Endothelial cell of umbilical vein (primary cell): Measurements from ENCODE around the gene C1orf174. TPM values are rescaled to one million over a fixed set of nuclear protein-coding genes. Genes with fewer than 3 reads are reported as not detected.

ENCODE experiments used
- BruUV-seq: library from RNA; stranded (reverse); fragments of 400-500 nt; replicated peaks from 2 replicates; lab custom pipeline; 2021; lab: Mats Ljungman, UMichigan
- CTCF ChIA-PET: fragments of 300-600, 350-600 bp; sonication (Branson Sonifier 250); formaldehyde crosslinking; loops from one replicate; lab custom pipeline; 2021; ENCODE audit warnings: antibody characterized with exemption, inconsistent platforms; lab: Charles Lee
- POLR2A ChIA-PET: fragments of 300-600, 350-600 bp; sonication (Branson Sonifier 250); formaldehyde crosslinking; loops from one replicate; lab custom pipeline; 2021; ENCODE audit warnings: antibody characterized with exemption, inconsistent platforms; lab: Charles Lee
- DNase-seq: peaks from one replicate; pipeline ENCODE4 v3.0.0-alpha.2; 2011; ENCODE audit warnings: low read depth, low spot score
- FAIRE-seq: peaks from 2 replicates; lab custom pipeline; 2011; peaks lifted over from hg19 to GRCh38; lab: Jason Lieb, UNC
- H2AFZ ChIP-seq: 2 replicates; pipeline ENCODE4 v1.6.0; 2012; ENCODE audit warnings: low read depth, low read length, control low read depth, inconsistent platforms
- H3K27ac ChIP-seq: 2 replicates; pipeline ENCODE4 v1.5.1; 2011; ENCODE audit warnings: low read depth, mild to moderate bottlenecking, control low read depth, low read length, moderate library complexity; ENCODE audit not compliant: insufficient read depth
- H3K27me3 ChIP-seq, 2 experiments: 2 replicates each; pipeline versions ENCODE4 v1.6.0 to v1.6.1; 2011; ENCODE audit warnings: low read length in 2 of 2, mixed read lengths in 1 of 2; ENCODE audit not compliant: control insufficient read depth in 2 of 2, insufficient read depth in 2 of 2
- H3K36me3 ChIP-seq, 2 experiments: 2 replicates in 1 of 2; 3 replicates in 1 of 2; pipeline ENCODE4 v1.5.1; 2011; ENCODE audit warnings: low read length in 2 of 2, mild to moderate bottlenecking in 1 of 2, moderate library complexity in 1 of 2; ENCODE audit not compliant: control insufficient read depth in 2 of 2, insufficient read depth in 2 of 2; ENCODE audit errors: extremely low read depth in 1 of 2
- H3K4me1 ChIP-seq: 3 replicates; pipeline ENCODE4 v1.5.1; 2011; ENCODE audit warnings: mild to moderate bottlenecking, low read length; ENCODE audit not compliant: control insufficient read depth, insufficient read depth; ENCODE audit errors: extremely low read depth
- H3K4me2 ChIP-seq: 2 replicates; pipeline ENCODE4 v1.6.1; 2011; ENCODE audit warnings: low read length, control low read depth, mixed read lengths; ENCODE audit not compliant: insufficient read depth
- H3K4me3 ChIP-seq, 3 experiments: fragments of 200-600 bp in 1 of 3; sonication (generic), shearing (Covaris generic) in 1 of 3; replicated peaks in 1 of 3; 2 replicates each; pipeline ENCODE4 v1.5.1; 2011 to 2016; ENCODE audit warnings: control low read depth in 3 of 3, low read length in 3 of 3, mild to moderate bottlenecking in 2 of 3, inconsistent platforms in 1 of 3, low read depth in 1 of 3, moderate library complexity in 1 of 3; ENCODE audit not compliant: insufficient read depth in 1 of 3
- H3K79me2 ChIP-seq: 2 replicates; pipeline ENCODE4 v1.6.0; 2012; ENCODE audit warnings: low read length, inconsistent platforms; ENCODE audit not compliant: control insufficient read depth, insufficient read depth
- H3K9ac ChIP-seq: replicated peaks from 2 replicates; pipeline ENCODE3; 2011; ENCODE audit warnings: low read length, control low read depth; ENCODE audit not compliant: insufficient read depth; ENCODE audit errors: extremely low read depth
- H3K9me1 ChIP-seq: replicated peaks from 3 replicates; pipeline ENCODE4 v1.6.0; 2011; ENCODE audit warnings: mild to moderate bottlenecking, low read length; ENCODE audit not compliant: control insufficient read depth, insufficient read depth; ENCODE audit errors: extremely low read depth
- H3K9me3 ChIP-seq: replicated peaks from 2 replicates; pipeline ENCODE4 v1.5.1; 2012; ENCODE audit warnings: low read length, inconsistent platforms; ENCODE audit not compliant: control insufficient read depth, insufficient read depth
- H4K20me1 ChIP-seq: replicated peaks from 2 replicates; pipeline ENCODE3; 2011; ENCODE audit warnings: mild to moderate bottlenecking, low read length; ENCODE audit not compliant: control insufficient read depth, insufficient read depth; ENCODE audit errors: extremely low read depth
- JUN ChIP-seq: IDR thresholded peaks from 2 replicates; pipeline ENCODE4 v1.6.1; 2011; ENCODE audit warnings: borderline replicate concordance, low read depth; ENCODE audit not compliant: insufficient read length, insufficient read depth
- MYC ChIP-seq: IDR thresholded peaks from one replicate; pipeline ENCODE4 v1.6.1; 2011; ENCODE audit warnings: mild to moderate bottlenecking, low read depth, low read length
- dilution Hi-C: fragments of 300-500 bp; cut with MboI; formaldehyde crosslinking; loops from one replicate; pipeline ENCODE4 v1.15.0; 2019; ENCODE audit warnings: low sequenced_read_pairs; ENCODE audit not compliant: extremely low pct_ligation_motif_present
- intact Hi-C: fragments of 100-400 bp; cut with micrococcal nuclease; formaldehyde crosslinking; loops from one replicate; pipeline ENCODE4 v1.10.0; 2022
- polyA plus RNA-seq, 4 experiments: library from polyadenylated mRNA; depleted of rRNA in 3 of 4; stranded (reverse) in 3 of 4; unstranded in 1 of 4; fragments of >200 nt; gene quantifications; 2 replicates each; pipeline versions ENCODE4 v1.2.1 to v1.2.3, GENCODE V29; 2011 to 2012; ENCODE audit warnings: missing spikeins in 1 of 4
- total RNA-seq: library from RNA; stranded (reverse); gene quantifications from 2 replicates; pipeline ENCODE4 v1.2.3, GENCODE V29; 2021
- TF ChIP-seq, protein P1 (sequence below): IDR thresholded peaks from 2 replicates; pipeline ENCODE4 v1.6.1; 2011; ENCODE audit not compliant: insufficient read depth, insufficient read length
- TF ChIP-seq, protein P2 (sequence below), 2 donors: IDR thresholded peaks; 1 replicate in 1 of 2; 2 replicates in 1 of 2; pipeline ENCODE4 v1.5.1; 2011; ENCODE audit warnings: low read length in 2 of 2, mild to moderate bottlenecking in 2 of 2, moderate library complexity in 2 of 2, control low read depth in 1 of 2, inconsistent platforms in 1 of 2, low read depth in 1 of 2; ENCODE audit not compliant: insufficient read depth in 1 of 2; ENCODE audit errors: extremely low read depth in 1 of 2

C1orf174 gene
- total and polyA plus RNA-seq, 2 donors (not counting 3 experiments of a cell fraction or from before 2014, with no cell fraction given) = 28.0 to 31.7 TPM

DNA sequence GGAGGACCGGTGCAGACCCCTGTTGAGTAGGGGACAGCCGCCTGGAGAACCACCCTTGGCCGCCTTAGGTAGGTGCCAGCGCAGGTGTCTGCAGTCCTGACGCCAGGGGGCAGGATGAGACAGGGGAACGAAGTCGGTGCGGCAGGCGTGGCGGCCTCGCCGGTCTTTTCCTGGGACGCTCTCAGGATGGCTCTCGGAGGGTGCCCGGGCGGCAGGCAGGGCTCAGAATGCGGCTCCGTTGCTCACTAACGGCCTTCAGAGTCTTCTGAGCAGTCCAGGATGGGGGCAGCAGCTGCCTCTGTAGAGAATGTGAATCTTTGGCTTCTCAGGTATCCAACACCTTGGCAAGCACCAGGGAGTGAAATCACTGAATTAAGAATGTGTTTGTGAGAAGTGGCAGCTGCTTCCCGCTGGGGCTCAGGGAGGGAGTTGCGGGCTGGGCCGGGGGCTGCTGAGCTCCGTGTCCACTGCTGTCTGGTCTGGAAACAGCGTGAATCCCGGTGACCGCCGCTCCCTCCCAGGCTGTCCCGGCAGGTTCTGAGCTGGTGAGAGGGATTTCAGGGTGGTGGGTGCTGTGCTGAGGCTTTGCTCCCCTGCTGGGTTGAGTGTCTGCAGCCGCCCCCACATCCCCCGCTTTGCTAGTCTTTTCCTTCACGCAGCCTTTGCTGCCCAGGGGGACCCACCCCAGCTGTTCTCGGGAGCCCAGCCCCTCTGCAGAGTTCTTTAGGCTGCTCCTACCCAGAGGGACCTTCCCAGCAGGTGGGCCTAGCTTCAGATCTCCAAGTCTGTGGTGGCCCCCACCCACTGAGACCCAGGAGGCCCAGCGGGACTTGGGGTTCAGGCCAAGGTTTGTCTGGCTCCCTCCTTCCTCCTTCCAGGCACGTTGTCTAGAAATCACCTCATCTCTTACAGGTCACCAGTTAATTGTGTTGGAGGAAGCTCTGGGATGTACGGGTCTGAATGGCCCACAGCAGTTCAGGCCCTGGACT, 11.1 kb upstream of the C1orf174 start:
- ChIA-PET CTCF (no interaction called here), POLR2A (no interaction called here)
- Histone ChIP-seq H3K9me1 (no peaks in the 10 kb centered on the region), H3K27ac (no peak overlapping the region), H3K9me3 (no peaks in the 10 kb centered on the region), H2AFZ (no peak overlapping the region), H3K27me3 (peaks cover 0 to 1% of the 10 kb centered on the region in 2 experiments), H4K20me1 (no peaks in the 10 kb centered on the region), H3K79me2 (no peaks in the 10 kb centered on the region), H3K36me3 (no peaks in the 10 kb centered on the region), H3K9ac (no peak overlapping the region), H3K4me2 (no peak overlapping the region), H3K4me1 (no peaks in the 10 kb centered on the region), H3K4me3 (no peak overlapping the region)
- dilution Hi-C loops = no loop called here
- FAIRE-seq (peak; percentile 50), DNase-seq (peak; percentile 15)
- TF ChIP-seq, protein P1, sequence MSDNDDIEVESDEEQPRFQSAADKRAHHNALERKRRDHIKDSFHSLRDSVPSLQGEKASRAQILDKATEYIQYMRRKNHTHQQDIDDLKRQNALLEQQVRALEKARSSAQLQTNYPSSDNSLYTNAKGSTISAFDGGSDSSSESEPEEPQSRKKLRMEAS = no peak
- TF ChIP-seq JUN = no peak
- TF ChIP-seq, protein P2, sequence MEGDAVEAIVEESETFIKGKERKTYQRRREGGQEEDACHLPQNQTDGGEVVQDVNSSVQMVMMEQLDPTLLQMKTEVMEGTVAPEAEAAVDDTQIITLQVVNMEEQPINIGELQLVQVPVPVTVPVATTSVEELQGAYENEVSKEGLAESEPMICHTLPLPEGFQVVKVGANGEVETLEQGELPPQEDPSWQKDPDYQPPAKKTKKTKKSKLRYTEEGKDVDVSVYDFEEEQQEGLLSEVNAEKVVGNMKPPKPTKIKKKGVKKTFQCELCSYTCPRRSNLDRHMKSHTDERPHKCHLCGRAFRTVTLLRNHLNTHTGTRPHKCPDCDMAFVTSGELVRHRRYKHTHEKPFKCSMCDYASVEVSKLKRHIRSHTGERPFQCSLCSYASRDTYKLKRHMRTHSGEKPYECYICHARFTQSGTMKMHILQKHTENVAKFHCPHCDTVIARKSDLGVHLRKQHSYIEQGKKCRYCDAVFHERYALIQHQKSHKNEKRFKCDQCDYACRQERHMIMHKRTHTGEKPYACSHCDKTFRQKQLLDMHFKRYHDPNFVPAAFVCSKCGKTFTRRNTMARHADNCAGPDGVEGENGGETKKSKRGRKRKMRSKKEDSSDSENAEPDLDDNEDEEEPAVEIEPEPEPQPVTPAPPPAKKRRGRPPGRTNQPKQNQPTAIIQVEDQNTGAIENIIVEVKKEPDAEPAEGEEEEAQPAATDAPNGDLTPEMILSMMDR (IDR thresholded peaks at IDR 0.05; ENCODE audit: extremely low read depth in 1 of 2, insufficient read depth in 1 of 2, low read depth in 1 of 2, low read length in 2 of 2) = peak; percentile 45 to 65
- no peak for TF ChIP-seq MYC
- intact Hi-C loops = no loop called here
- no TSS peak for BruUV-seq
